ENCODE data around the gene UBXN7.

DNA sequence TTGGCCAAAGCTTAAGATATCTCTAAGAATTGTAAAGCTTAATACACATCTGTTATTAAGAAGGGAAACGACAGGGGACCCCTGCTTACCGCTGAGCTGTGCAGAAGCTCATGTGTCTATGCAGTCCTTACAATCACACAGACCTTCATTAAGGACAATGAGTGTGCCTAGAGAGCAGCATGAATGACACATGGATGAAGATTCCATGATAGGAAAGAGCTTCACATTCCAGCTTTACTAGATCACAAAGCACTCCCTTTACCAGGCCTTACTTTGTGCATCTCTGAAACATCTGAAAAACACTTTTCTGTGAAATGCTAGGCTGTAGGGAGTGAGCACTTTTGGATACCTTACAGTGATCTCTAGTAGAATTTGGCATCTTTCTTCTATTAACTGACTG lies 39.3 kb upstream of the UBXN7 start:
- TF ChIP-seq EZH2 (IDR thresholded peaks at IDR 0.05), result no peak
- no peak for TF ChIP-seq FOXP2 (optimal IDR thresholded peaks at IDR 0.05; ENCODE audit: control extremely low read depth, extremely low read length, insufficient read depth)
- no peak for TF ChIP-seq POLR2AphosphoS5 (IDR thresholded peaks at IDR 0.05; ENCODE audit: borderline replicate concordance, low read depth, low read length)

All from SK-N-MC (cell line).